GM18508 (cell line): ENCODE measurements around the gene MUC6.

Experiments
- ATAC-seq: cut with Tn5 transposase; IDR thresholded peaks from one replicate; pipeline ENCODE4 v1.9.1; 2021; ENCODE audit warnings: moderate number of reproducible peaks; ENCODE audit not compliant: insufficient read depth, unreplicated experiment

Gene MUC6

GRCh38 chr11:1036303-1036923 lies at the start of gene MUC6:
Gene MUC6, minus strand, starts transcription at chr11:1036718. Its CDS starts 63 bp downstream, at chr11:1036655.
- ATAC-seq, result no peak

GRCh38 chr11:1085440-1086170 lies 49.1 kb upstream of the MUC6 start:
- no peak for ATAC-seq

GRCh38 chr11:1084561-1085439 lies 48.3 kb upstream of the MUC6 start:
- ATAC-seq, result no peak

GRCh38 chr11:1083621-1084551 lies 47.4 kb upstream of the MUC6 start:
- ATAC-seq, result no peak

GRCh38 chr11:1082728-1083620 lies 46.5 kb upstream of the MUC6 start:
- ATAC-seq, result no peak

- no peak for ATAC-seq
Observed at GRCh38 chr11:1082346-1082727, 45.8 kb upstream of the MUC6 start.

GRCh38 chr11:1081601-1082311 lies 45.2 kb upstream of the MUC6 start:
- no peak for ATAC-seq

GRCh38 chr11:1078191-1078601 lies 41.7 kb upstream of the MUC6 start:
- no peak for ATAC-seq

- no peak for ATAC-seq
Observed at GRCh38 chr11:1077417-1078119, 41.0 kb upstream of the MUC6 start.

GRCh38 chr11:1077033-1077416 lies 40.5 kb upstream of the MUC6 start:
- no peak for ATAC-seq

GRCh38 chr11:1076061-1076665 lies 39.6 kb upstream of the MUC6 start:
- no peak for ATAC-seq

- no peak for ATAC-seq
Observed at GRCh38 chr11:1075341-1075911, 38.9 kb upstream of the MUC6 start.

GRCh38 chr11:1074244-1075221 lies 38.0 kb upstream of the MUC6 start, which contains the start of gene MUC2:
Gene MUC2, plus strand, starts transcription at chr11:1074874.
- ATAC-seq, result no peak

GRCh38 chr11:1073851-1074243 lies 37.3 kb upstream of the MUC6 start:
- no peak for ATAC-seq

GRCh38 chr11:1073261-1073724 lies 36.8 kb upstream of the MUC6 start:
- no peak for ATAC-seq

GRCh38 chr11:1072821-1073231 lies 36.3 kb upstream of the MUC6 start:
- ATAC-seq, result no peak
